Loucy (cell line): ENCODE data around the gene PRR15L.
"Not testable (repeated sequence)": the region's sequence is repeated elsewhere in the genome, so short reads cannot be mapped to it uniquely, and the experiment has no call there.

ENCODE experiments used
- H2AFZ ChIP-seq: fragments of 200-600 bp; sonication (generic); 2 replicates; pipeline ENCODE4 v1.6.0; 2016; ENCODE audit warnings: antibody characterized with exemption, mild to moderate bottlenecking, low read length, moderate library complexity
- H3F3A ChIP-seq: fragments of 200-600 bp; 2 replicates; pipeline ENCODE4 v1.6.0; 2016; ENCODE audit warnings: antibody characterized with exemption, low read depth, mild to moderate bottlenecking
- H3K27me3 ChIP-seq: fragments of 200-600 bp; sonication (generic); 2 replicates; pipeline ENCODE4 v1.6.1; 2014; ENCODE audit warnings: low read length, mild to moderate bottlenecking; ENCODE audit not compliant: insufficient read depth, poor library complexity, severe bottlenecking
- H3K36me3 ChIP-seq: fragments of 200-600 bp; sonication (generic); 2 replicates; pipeline ENCODE4 v1.6.1; 2016; ENCODE audit warnings: low read length; ENCODE audit not compliant: insufficient read depth
- H3K4me1 ChIP-seq: fragments of 200-600 bp; sonication (generic); 2 replicates; pipeline ENCODE4 v1.5.1; 2014; ENCODE audit warnings: low read length, mild to moderate bottlenecking; ENCODE audit not compliant: insufficient read depth, poor library complexity, severe bottlenecking
- H3K4me2 ChIP-seq: fragments of 200-600 bp; sonication (generic); 2 replicates; pipeline ENCODE4 v1.6.0; 2014; ENCODE audit warnings: antibody characterized with exemption, low read length, low read depth, mild to moderate bottlenecking; ENCODE audit not compliant: poor library complexity, severe bottlenecking
- H3K4me3 ChIP-seq: fragments of 200-600 bp; sonication (generic); 2 replicates; pipeline ENCODE4 v1.5.1; 2014; ENCODE audit warnings: low read length, mild to moderate bottlenecking, mixed read lengths; ENCODE audit not compliant: poor library complexity, severe bottlenecking
- H3K79me2 ChIP-seq: fragments of 200-600 bp; sonication (generic); 2 replicates; pipeline ENCODE4 v1.6.1; 2014; ENCODE audit warnings: low read length; ENCODE audit not compliant: insufficient read depth
- H3K9ac ChIP-seq: fragments of 200-600 bp; sonication (generic); 2 replicates; pipeline ENCODE4 v1.6.0; 2014; ENCODE audit warnings: mild to moderate bottlenecking, low read depth, low read length, moderate library complexity; ENCODE audit not compliant: poor library complexity, severe bottlenecking
- H3K9me2 ChIP-seq: fragments of 200-600 bp; sonication (generic); replicated peaks from 2 replicates; pipeline ENCODE4 v1.6.1; 2016; ENCODE audit warnings: low read depth, low read length, mixed read lengths
- H3K9me3 ChIP-seq: fragments of 200-600 bp; sonication (generic); 2 replicates; pipeline ENCODE4 v1.6.1; 2014; ENCODE audit warnings: mild to moderate bottlenecking, antibody characterized with exemption, low read length, low read depth; ENCODE audit not compliant: insufficient read depth
- H4K20me1 ChIP-seq: fragments of 200-600 bp; sonication (generic); 2 replicates; pipeline ENCODE4 v1.6.0; 2014; ENCODE audit warnings: antibody characterized with exemption, low read length, mild to moderate bottlenecking; ENCODE audit not compliant: insufficient read depth, poor library complexity, severe bottlenecking
- EZH2phosphoT487 ChIP-seq: fragments of 200-600 bp; IDR thresholded peaks from 2 replicates; pipeline ENCODE4 v1.6.1; 2018; ENCODE audit warnings: antibody characterized with exemption, mild to moderate bottlenecking, moderate library complexity, borderline replicate concordance
- TF ChIP-seq, protein P1 (sequence below): fragments of 200-600 bp; sonication (generic); conservative IDR thresholded peaks from 2 replicates; pipeline ENCODE4 v1.5.1; 2014; ENCODE audit warnings: mild to moderate bottlenecking, antibody characterized with exemption, low read length

The PRR15L gene

GRCh38 chr17:47989159-47989558 is 31.5 kb upstream of the PRR15L start:
- Histone ChIP-seq H3K4me2 (no peak overlapping the region), H3K27me3 (no peaks in the 10 kb centered on the region), H3K4me3 (no peak overlapping the region), H3K9ac (no peak overlapping the region), H4K20me1 (no peaks in the 10 kb centered on the region), H3K79me2 (no peaks in the 10 kb centered on the region), H3K9me3 (no peaks in the 10 kb centered on the region), H3K9me2 (no peaks in the 10 kb centered on the region), H2AFZ (no peak overlapping the region), H3K4me1 (peaks cover 18% of the 10 kb centered on the region), H3K36me3 (no peaks in the 10 kb centered on the region), H3F3A (no peaks in the 10 kb centered on the region)
- no peak for TF ChIP-seq EZH2phosphoT487
- TF ChIP-seq, protein P1, sequence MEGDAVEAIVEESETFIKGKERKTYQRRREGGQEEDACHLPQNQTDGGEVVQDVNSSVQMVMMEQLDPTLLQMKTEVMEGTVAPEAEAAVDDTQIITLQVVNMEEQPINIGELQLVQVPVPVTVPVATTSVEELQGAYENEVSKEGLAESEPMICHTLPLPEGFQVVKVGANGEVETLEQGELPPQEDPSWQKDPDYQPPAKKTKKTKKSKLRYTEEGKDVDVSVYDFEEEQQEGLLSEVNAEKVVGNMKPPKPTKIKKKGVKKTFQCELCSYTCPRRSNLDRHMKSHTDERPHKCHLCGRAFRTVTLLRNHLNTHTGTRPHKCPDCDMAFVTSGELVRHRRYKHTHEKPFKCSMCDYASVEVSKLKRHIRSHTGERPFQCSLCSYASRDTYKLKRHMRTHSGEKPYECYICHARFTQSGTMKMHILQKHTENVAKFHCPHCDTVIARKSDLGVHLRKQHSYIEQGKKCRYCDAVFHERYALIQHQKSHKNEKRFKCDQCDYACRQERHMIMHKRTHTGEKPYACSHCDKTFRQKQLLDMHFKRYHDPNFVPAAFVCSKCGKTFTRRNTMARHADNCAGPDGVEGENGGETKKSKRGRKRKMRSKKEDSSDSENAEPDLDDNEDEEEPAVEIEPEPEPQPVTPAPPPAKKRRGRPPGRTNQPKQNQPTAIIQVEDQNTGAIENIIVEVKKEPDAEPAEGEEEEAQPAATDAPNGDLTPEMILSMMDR = no peak

DNA sequence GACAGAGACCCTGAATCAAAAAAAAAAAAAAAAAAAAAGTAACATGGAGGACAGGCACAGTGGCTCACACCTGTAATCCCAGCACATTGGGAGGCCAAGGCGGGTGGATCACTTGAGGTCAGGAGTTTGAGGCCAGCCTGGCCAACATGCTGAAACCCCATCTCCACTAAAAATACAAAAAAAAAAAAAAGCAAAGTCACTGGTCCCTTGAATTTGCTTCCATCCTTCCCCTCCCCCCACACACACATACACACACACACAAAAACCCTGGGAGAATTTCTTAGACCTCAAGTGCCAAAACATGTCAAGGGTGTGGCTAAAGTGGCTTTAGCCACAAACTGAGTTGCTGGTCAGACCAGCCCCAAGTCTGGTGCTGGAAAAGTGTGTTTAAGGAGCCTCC is 30.8 kb upstream of the PRR15L start:
- not testable (repeated sequence) for H3K79me2 ChIP-seq, H3K4me2 ChIP-seq, H3K36me3 ChIP-seq, H2AFZ ChIP-seq, H3K9me3 ChIP-seq, H3F3A ChIP-seq, H4K20me1 ChIP-seq, H3K27me3 ChIP-seq, H3K9me2 ChIP-seq, H3K9ac ChIP-seq, H3K4me3 ChIP-seq
- peaks cover 23% of the 10 kb centered on the region for H3K4me1 ChIP-seq

DNA sequence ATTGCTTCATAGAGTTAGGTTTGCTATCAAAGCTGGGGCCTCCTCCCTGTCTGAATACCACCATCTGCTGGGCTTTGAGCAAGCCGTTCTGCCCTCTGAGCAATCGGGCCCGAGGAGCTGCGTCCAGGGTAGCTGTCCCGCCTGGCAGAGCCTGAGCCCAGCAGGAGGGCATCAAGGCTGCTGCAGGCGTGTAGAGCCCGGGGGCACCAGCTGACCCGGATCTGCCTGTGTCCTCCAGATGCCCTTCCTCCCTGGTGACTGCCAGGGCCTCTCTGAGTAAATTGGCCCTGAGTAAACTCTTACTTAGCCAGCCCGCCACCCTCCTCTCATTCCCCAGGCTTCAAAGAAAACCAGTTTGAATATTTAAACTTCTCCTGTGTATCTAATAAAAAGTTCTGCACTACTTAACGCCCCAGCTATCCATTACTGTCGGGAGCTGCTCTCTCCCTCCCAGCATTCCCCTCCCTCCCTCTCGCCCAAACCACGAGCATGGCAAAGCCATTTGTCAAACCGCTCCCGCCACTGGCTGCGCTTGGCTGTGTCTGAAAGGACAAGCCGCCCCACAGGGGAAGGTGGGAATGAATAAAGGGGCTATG is 29.7 kb upstream of the PRR15L start:
- TF ChIP-seq EZH2phosphoT487 = no peak
- TF ChIP-seq, protein P1 = no peak
- H3K9me3 ChIP-seq = no peaks in the 10 kb centered on the region
- H3K4me3 ChIP-seq = no peak overlapping the region
- no peak overlapping the region for H3K9ac ChIP-seq
- no peak overlapping the region for H2AFZ ChIP-seq
- no peaks in the 10 kb centered on the region for H3K27me3 ChIP-seq
- H3F3A ChIP-seq = no peaks in the 10 kb centered on the region
- H3K36me3 ChIP-seq = peaks cover 4% of the 10 kb centered on the region; the same call in 1 of the 2 replicates
- H3K79me2 ChIP-seq = no peaks in the 10 kb centered on the region
- no peaks in the 10 kb centered on the region for H3K9me2 ChIP-seq
- peaks cover 34% of the 10 kb centered on the region for H3K4me1 ChIP-seq
- H4K20me1 ChIP-seq = no peaks in the 10 kb centered on the region
- H3K4me2 ChIP-seq = no peak overlapping the region

DNA sequence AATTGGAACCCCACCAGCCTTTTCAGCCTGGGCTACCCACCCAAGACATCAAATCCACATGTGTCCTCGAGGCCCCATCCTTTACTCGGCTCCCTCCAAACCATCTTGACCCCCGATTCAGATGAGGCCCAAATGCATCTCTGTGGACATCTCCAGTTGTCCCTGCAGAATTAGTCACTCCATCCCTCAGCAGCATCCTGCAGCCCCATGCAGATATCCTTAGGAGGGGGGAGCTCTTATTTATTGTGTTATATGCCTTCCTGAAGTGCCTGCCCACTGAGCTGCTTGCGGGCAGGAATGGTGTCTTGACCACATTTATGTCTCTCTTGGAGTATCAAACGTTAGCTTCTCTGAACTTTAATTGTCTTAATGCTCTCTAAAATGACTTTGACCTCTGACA is 28.8 kb upstream of the PRR15L start:
- no peaks in the 10 kb centered on the region for H3K79me2 ChIP-seq
- no peak overlapping the region for H3K4me3 ChIP-seq
- no peak overlapping the region for H3K4me2 ChIP-seq
- peaks cover 5% of the 10 kb centered on the region; the same call in 1 of the 2 replicates for H3F3A ChIP-seq
- no peaks in the 10 kb centered on the region for H3K9me2 ChIP-seq
- H2AFZ ChIP-seq = no peak overlapping the region
- H3K9ac ChIP-seq = no peak overlapping the region
- H4K20me1 ChIP-seq = no peaks in the 10 kb centered on the region
- H3K36me3 ChIP-seq = peaks cover 4% of the 10 kb centered on the region; the same call in 1 of the 2 replicates
- H3K4me1 ChIP-seq = peaks cover 42% of the 10 kb centered on the region
- TF ChIP-seq EZH2phosphoT487 = no peak
- TF ChIP-seq, protein P1 = no peak
- H3K27me3 ChIP-seq = no peaks in the 10 kb centered on the region
- no peaks in the 10 kb centered on the region for H3K9me3 ChIP-seq
